ENCODE measurements around the gene PTPN13.

Gene PTPN13

DNA sequence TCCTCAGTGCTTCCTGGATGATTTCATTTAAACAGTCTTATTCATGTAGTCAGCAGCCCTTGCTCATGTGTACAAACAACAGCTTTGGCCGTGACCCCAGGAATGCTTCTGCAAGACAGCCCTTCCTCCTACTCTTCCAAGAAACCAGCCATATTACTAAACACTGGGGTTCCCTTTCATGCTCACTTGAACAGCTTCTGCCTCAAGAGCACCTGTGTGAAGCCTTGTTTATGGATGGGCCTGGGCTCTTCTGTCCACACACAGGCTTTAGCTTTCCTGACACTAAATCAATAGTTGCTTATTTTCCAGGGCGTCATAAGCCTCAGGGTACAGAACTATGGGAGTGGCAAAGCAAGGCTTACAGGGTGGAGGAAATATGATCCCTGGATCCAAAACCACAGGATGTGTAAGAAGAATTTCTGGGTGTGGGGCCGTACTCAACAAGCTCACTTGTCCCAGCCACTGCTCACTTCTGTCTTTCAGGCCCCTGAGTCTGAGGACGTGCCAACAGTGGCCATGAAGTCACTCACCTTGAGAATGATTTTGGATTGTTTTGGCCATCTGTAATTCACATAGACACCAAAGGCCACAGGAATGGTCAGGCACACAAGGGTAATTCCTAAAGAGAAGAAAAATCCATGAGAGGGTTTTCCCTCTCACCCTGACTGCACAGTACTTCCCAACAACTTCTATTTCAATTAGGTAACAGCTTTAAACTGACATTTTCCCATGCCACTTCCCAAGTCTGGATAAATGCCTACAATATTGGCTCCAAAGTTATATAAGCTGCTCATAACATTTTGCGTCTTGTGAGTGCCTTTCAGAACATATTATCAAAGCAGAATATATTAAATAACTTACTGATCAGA lies 237.4 kb downstream of the PTPN13 start:
- no peak for DNase-seq

DNA sequence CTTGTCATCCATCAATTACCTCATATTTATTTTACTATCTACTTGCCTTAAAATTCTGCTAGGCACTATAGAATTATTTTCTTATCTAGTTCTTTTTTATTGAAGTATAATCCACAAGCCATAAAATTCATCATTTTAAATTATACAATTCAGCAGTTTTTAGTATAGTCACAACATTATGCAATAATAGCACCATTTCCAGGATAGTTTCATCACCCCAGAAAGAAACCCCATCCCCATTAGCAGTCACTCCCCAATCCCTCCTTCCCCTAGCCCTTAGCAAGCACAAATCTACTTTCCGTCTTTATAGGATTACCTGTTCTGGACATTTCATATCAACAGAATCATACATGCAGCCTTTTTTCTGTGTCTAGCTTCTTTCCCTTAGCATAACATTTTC lies 239.5 kb downstream of the PTPN13 start:
- no peak for DNase-seq

GRCh38 chr4:86834901-86835300 lies 240.8 kb downstream of the PTPN13 start:
- no peak for DNase-seq

DNA sequence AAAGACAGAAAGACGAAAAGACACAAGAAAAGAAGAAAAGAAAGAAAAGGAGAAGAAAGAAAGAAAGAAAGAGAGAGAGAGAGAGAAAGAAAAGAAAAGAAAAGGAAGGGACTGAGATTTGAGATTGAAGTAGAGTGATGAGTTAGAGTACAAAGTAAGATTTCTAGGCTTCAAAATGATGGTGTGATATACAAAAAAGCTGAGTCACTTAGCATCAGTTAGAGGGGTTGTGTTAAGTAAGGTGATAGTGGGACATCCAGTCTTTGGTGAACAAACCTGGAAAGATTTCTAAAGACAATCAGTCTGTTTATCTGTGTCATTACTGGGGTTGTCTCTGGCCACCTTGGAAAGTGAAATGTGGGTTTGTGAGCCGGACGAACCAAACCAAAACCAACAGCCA lies 241.6 kb downstream of the PTPN13 start:
- DNase-seq: no peak

DNA sequence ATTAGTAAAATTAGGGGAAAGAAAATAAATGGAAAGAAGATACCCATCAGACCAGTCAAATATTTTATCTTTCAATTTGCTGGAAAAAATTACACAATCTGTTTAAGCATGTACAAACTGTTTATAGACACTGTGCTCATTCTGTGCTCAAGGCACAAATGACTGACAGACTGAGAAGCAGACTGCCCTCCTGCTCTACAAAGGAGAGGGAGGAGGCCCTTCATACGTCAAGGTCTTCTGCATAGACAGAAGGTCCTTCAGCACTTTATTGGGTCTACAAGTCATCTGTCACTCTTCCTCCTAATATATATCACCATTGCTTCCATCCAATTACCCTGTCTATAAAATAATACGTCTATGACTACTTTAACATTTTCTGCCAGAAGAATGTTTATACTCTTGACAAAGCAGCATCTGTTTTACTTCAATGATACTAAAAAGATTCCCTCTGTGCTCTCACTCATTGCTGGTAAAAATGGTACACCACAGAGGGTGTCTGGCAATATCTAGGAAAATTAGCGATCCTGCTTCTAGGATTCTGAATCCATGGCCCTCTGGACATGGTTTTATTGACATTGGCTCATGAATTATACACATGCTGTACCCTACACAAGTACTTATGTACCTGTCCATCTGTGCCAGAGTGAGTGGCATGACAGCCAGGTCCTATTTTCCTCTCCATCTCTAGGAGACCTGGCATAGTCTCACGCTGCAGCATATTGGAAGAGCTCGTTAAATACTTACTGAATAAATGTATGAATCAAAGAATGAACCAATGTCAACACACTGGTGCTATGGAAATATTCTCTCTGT lies 243.8 kb downstream of the PTPN13 start:
- no peak for DNase-seq

DNA sequence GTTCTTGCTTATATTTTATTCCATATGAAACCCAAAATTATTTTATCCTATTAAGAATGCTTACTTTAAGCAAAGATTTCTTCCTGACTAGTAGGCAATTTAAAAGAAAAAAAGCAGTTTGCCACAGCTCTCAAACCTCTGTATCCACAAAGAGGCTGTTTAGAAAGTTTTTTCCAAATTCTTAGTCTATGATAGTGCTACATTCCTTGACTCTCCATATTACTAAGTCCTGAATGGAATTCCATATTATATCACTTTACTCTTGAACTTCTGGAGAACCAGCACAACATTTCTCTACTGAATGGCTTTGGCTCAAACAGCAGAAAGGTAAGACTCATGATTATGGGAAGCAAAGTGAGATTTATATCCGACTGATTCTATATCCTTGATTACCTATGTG lies 246.7 kb downstream of the PTPN13 start:
- no peak for DNase-seq

DNA sequence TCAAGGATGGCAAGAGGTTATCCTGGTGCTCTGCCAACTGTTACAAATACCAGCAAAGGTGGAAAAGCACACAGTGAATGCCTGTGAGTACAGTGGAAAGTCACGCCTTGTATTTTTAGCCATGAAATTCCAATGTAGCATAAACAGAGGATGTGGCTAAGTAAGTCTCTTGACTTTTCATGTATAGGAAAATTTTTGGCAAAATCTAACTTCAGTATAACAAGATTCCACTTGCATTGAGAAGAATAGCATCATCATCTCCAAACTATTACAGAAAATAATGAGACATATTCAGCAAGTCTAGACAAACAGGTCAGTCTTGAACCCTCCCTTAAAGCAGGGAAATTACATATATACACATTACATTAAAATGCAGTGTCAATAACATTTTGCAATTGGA lies 247.2 kb downstream of the PTPN13 start:
- no peak for DNase-seq

DNA sequence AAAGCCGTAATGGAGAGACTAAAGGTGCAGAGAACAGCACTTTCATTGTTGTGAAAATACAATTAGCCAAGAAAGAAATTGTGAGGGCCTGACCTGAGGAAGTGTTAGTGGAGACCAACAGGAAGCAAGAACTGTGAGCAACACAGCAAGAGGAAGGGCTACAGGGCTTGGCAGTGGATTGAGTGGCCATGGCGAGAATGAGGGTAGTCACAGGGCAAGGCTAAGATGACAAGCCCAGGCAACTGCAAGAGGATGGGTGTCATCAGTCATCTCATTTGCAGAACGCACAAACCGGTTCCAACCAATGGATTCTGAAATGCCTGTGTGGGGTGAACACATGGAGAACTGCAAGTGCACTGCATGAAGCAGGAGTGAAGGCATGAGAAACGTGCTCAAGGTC lies 251.5 kb downstream of the PTPN13 start:
- no peak for DNase-seq

DNA sequence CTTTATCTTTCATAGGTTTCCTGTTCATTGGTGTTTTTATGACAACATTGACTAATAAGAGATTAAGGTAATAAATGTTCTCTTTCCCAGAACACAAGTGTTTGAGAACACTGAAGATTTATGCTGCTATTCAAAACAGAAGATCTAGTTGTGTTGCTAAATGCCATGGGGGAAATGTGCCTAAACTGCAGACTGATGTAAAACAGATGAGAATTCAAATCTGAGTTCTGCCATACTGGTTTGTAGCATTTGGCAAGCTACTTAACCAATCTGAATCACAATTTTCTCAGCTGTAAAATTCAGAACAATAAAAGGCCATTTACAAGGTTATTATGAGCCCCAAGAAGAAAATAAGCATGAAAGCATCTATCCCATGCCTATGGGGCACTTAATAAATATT lies 252.8 kb downstream of the PTPN13 start:
- no peak for DNase-seq

GRCh38 chr4:86847571-86847970 lies 253.5 kb downstream of the PTPN13 start:
- DNase-seq: no peak

DNA sequence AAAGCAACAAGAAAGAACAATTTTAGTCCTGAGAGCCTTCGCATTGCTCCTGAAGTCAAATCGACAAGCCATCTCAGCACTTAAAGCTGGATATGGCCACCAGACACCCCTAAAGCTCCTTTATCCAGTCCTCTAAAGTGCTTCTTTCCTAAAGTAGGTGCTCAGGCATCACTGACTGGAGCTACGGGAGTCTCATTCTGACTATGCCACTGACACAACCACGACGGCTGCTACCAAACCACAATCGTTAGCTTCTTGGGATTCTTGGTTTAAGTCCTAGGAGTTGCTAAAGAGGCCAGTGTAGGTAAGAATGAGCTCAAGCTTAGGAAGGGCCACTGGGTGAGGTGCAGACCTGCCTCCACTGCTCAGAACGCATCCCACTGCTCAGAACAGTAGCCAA lies 254.0 kb downstream of the PTPN13 start:
- DNase-seq: no peak

- DNase-seq: no peak
These were observed 254.9 kb downstream of the PTPN13 start, which contains the start of gene SLC10A6 for GRCh38 chr4:86848732-86849619. Gene SLC10A6, minus strand, starts transcription at chr4:86849384. Its CDS starts 269 bp downstream, at chr4:86849115.

DNA sequence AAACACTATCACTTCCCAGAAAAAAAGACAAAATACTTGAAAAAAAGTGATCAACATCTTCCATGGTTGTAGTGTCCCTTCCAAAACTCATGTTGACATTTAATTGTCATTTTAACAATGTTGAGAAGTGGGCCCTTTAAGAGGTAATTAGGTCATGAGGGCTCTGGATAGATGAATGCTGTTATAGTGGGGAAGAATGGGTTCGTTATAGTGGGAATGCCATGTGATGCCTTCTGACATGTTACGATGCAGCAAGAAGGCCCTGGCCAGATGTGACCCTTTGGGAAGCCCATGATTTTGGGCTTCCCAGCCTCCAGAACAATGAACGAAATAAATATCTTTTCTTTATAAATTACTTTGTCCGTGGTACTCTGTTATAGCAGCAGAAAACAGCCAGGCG lies 259.1 kb downstream of the PTPN13 start:
- DNase-seq: no peak

- DNase-seq: no peak
These were observed 261.5 kb downstream of the PTPN13 start for GRCh38 chr4:86855572-86855971.

GRCh38 chr4:86856896-86857295 lies 262.8 kb downstream of the PTPN13 start:
- no peak for DNase-seq

DNA sequence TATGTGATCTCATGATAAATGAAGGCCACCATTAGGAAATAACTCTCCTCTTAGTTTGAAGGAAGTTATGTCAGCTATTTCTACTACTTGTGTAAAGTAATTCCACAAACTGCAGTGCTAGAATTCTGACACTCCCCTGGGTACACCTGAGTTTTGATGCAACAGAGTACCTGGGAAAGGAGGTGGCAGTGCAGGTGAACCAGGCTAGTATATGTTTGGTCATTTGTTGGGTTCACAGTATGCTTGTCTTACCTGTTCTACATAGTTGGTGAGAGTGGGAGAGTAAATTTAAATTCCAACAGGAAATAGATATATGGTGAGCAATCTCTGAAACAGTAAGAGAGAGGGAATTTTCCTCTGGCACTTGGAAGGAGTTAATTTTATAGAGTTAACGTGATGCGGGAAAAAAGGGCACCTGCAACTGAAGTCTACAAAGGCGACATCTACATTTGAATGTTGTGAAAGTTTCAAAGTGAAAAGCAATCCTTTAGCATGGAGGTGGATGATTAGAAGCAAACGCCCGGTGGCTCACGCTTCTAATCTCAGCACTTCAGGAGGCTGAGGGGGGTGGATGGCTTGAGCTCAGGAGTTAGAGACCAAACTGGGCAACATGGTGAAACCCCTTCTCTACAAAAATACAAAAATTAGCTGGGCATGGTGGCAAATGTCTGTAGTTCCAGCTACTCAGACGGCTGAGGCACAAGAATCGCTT lies 263.4 kb downstream of the PTPN13 start:
- DNase-seq: no peak
